HG03378 (cell line): ENCODE results near the gene CBX1.
"Not testable (repeated sequence)": the region's sequence is repeated elsewhere in the genome, so short reads cannot be mapped to it uniquely, and the experiment has no call there.

Source experiments
- ATAC-seq: cut with Tn5 transposase; IDR thresholded peaks from one replicate; pipeline ENCODE4 v1.9.1; 2021; ENCODE audit warnings: mild to moderate bottlenecking, moderate library complexity; ENCODE audit not compliant: unreplicated experiment

CBX1 gene

GRCh38 chr17:48053758-48054237 lies 47.5 kb downstream of the CBX1 start:
- no peak for ATAC-seq

DNA sequence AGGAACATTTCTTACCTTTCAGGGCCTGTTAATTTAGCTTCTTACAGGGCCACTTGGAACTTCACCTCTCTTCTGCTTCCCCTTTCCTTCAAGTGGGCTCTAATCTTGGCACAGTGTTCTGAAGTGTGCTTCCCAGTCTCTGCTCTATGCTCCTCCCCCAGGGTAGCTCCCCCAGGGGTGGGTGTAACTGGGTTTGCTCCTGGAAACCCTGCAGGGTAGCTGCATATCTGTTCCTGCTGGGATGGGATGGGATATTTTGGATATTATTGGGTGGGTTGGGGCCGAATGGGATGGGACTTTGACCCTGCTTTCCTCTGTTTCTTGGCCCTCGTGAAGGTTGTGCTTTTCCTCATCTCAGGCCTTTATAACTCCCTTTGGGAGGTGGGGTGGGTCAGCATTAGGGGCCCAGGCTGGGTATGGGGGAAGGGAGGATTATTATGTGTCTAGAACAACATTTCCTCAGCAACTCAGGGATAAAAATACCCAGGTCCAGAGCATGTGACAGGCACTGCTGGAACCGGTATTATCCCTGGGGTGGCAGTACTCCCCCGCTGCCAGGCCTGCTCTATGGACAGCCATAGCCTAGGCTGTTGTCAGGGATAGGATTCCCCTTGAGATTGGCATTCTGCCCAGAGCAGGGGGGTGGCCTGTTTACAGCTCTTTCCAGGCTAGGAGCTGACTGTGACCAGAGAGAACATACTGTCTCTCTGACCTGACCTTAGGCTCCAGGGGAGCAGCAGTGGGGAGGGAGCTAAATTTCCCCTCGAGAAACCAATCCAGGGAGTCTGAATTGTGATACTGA lies 48.1 kb downstream of the CBX1 start:
- no peak for ATAC-seq

- ATAC-seq: no peak
Observed at GRCh38 chr17:48051706-48052486, 49.4 kb downstream of the CBX1 start.

- no peak for ATAC-seq
Observed at GRCh38 chr17:48051283-48051682, 50.0 kb downstream of the CBX1 start.

DNA sequence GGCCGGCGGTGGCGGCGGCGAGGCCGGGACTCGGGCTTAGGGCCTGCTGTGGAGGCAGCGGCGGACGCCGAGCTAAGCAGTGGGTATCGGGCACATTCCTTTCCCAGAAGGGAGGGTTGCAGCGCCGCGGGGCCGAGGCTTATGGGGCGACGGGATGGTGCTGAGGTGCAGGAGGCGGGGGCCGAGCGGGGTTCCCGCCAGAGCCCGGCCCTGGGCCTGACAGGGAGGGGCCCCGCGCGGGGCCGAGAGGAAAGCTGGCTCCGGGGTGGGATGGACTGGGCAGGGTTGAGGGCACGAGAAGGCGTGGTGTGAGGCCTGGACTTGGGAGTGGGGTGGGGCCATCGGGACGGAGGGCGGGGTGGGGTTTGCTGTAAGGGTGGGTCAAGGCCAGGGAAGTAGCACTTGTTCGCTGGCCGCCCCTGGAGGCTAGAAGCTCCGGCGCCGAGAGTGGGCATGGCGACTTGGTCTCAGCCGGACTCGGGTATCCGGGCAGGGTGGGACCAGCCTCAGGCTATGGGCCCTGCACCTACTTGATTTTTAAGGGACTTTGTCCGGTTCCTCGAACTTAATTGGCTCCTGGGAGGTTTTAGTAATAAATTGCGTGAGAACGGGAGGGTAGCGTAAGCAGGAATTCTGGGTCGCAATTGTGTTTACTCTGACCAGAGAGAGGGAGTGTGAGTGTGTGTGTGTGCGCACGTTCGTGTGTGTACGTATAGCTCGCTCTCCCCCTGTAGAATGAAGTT lies 52.7 kb downstream of the CBX1 start:
- peak; percentile 13 for ATAC-seq

- ATAC-seq: peak; percentile 92
Observed at GRCh38 chr17:48047741-48048383, 53.4 kb downstream of the CBX1 start, which contains the start of gene NFE2L1. Gene NFE2L1 (plus strand): TSS chr17:48048359. CDS start chr17:48051119, 2,760 bp downstream.

GRCh38 chr17:48047113-48047740 lies 54.1 kb downstream of the CBX1 start:
- ATAC-seq: no peak

DNA sequence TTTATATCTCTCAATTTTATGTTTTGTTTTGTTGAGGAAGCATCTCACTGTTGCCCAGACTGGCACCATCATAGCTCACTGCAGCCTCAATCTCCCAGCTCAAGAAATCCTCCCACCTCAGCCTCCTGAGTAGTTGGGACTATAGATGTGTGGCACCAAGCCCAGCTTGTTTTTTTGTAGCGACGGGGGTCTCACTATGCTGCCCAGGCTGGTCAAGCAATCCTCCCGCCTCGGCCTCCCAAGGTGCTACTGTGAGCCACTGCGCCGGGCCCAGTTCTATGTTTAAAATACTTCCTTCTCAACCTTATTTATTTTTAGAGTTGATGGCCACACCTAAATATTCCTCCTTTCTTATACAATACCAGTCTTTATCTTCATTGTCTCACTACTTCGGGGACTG lies 55.0 kb downstream of the CBX1 start:
- ATAC-seq: no peak

- no peak for ATAC-seq
Observed at GRCh38 chr17:48045316-48046001, 55.8 kb downstream of the CBX1 start.

GRCh38 chr17:48044851-48045250 lies 56.4 kb downstream of the CBX1 start:
- no peak for ATAC-seq

GRCh38 chr17:48043176-48043575 lies 58.1 kb downstream of the CBX1 start:
- ATAC-seq: no peak

DNA sequence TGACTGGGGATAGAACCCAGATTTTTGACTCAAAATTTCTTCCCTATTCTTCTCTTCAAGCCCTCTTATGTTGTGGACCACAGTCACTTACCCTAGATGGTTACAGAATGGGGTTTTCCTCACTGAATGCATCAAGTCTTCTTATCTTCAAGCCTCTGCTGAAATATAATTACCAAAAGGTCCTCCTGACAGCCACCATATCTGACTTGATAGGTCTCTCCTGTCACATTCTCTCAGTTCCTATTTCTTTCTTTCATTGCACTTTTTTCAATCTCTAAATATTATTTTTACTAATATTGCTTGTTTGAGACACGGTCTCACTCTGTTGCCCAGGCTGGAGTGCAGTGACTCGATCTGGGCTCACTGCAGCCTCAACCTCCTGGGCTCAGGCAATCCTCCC lies 62.6 kb downstream of the CBX1 start:
- no peak for ATAC-seq

DNA sequence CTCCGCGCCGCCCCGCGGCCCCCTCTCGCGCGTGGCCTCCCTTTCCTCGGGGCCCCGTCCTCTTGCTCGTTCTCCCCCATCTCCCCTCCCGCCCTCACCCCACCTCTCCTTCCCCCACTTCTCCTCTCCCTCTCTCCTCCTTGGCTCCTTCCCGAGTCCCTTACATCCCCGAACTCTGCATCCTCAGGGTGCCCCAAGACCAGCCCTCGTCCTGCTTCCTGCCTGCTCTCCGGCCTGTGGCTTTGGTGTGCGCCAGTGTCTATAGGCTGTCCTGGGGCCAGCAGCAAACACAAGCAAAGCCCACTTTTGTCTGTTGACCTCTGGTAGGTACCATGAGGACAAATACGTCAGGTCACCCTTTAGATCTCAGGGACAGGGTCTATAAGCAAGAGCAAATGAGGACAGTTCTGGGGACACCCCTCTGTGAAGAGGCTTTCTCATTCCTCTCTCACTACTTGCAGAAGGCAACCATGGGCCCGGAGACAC lies 63.4 kb downstream of the CBX1 start:
- ATAC-seq: no peak

DNA sequence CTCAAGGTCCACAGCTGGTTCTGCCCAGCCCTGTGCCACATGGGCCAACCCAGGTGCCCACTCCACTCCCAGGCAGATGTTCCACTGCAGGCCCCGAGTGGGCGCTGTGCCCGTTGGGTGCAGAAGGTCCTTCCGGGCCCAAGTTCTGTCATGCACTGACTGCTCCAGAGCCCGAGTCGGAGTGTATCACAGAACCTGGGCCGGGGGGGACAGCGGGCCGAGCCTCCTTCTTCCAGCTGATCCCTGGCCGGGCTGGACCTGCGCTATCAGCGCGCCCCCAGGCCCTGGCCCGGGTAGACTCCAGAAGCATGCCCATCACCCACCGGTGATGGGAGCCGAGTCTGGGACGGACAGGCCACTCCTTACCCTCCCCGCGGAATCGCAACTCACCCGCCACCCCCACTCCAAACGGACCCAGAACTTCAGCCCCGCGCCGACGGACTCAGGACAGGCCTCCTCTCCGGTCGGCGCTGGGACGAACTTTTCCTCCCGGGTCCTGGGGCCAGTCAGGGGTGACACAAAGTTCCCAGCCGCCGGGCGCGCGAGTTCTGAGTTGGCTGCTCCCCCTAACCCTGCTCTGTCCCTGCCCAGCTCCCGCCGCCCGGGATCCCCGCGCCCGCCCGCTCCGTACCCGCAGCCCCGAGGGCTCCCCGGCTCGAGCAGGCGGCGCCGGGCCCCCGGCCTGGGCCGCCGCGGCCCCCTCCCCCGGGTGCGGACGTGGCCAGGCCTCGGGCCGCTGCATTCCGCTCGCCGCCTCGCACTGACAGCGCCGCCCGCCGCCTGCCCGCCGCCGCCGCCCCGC lies 64.0 kb downstream of the CBX1 start, which contains the start of gene COPZ2:
Gene COPZ2, minus strand, starts transcription at position 762 of the 802 bp plus-strand sequence. Its CDS starts 20 bp downstream, at position 742.
- no peak for ATAC-seq

DNA sequence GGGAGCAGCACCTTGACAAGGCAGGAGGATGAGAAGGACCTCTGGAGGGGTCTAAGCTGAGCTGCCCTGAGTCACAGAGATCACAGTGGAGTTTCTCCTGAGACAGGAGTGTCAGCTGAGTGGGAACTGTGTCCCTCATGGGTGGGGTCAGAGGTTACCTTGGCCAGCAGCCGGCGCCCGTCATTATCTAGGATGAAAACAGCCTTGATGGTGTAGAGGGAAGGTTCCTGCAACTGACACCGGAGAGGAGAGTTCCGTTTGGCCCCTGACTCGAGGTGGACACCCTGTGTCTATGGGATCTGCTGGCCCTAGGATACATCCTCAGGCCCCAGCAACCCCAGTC lies 64.6 kb downstream of the CBX1 start:
- ATAC-seq: no peak

GRCh38 chr17:48034734-48035133 lies 66.5 kb downstream of the CBX1 start:
- not testable (repeated sequence) for ATAC-seq

DNA sequence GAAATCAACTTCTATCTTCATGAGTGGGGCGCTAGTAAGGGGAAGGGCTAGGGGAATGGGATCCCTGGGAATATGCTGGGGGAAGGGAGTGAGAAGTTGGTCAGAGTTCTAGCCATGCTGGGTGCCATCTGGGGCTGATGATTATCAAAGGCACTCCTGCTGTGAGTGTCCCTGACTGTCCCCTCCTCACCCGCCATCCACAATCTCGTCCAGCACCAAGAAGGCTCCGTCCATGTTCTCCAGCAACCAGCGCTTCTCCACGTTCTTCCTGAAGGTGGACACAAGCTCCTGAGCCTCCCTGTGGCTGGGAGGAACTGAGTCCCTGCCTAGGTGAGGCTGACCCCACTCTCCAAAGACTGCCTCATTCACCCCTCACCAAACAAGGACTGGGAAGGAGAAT lies 69.3 kb downstream of the CBX1 start:
- ATAC-seq: no peak

DNA sequence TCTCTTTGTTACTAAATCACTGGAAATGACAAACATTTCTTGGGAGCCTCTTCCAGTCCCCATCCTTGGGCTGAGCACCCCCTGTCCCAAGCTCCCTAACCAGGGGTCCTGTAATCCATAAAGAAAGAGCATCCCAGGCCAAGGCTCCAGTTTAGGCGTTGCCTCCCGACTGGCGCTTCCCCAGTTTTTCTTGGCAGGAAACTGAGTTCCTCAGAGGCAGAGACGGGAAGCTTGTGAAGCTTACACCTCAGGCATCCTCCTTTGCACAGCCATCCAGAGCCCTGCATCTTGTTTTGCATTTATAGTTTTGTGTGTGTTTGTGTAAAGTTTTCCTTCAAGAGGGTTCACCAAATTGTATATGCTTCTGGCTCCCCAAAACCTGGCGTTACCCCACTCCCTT lies 70.7 kb downstream of the CBX1 start:
- no peak for ATAC-seq

DNA sequence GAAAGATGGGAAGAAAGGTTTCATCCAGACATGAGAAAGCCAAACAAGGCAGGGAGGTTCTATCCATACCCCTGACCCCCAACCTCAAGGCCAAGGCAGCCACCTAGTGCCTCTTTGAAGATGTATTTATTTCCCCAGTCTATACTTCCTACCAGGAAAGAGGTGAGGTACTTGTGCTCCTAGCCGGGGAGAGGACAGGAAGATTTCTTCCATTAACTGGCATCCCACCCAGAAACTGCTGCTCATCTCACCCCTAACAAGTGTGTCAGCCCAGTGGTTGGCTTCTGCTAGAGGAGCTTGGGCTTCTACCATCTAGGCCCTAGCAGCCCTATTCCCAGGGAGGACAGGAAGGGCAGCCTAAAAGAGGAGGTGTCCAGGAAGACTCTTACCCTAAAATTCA lies 72.5 kb downstream of the CBX1 start:
- no peak for ATAC-seq
